GM18507 (cell line): ENCODE data around the gene PPP1R26.
"Not testable (repeated sequence)": the region's sequence is repeated elsewhere in the genome, so short reads cannot be mapped to it uniquely, and the experiment has no call there.

Experiments
- DNase-seq: peaks from one replicate; pipeline ENCODE4 v3.0.0; 2011; ENCODE audit warnings: low read depth; ENCODE audit not compliant: insufficient read length; ENCODE audit errors: extremely low spot score
- FAIRE-seq: peaks from 2 replicates; lab custom pipeline; 2011; peaks lifted over from hg19 to GRCh38; lab: Jason Lieb, UNC

The PPP1R26 gene

DNA sequence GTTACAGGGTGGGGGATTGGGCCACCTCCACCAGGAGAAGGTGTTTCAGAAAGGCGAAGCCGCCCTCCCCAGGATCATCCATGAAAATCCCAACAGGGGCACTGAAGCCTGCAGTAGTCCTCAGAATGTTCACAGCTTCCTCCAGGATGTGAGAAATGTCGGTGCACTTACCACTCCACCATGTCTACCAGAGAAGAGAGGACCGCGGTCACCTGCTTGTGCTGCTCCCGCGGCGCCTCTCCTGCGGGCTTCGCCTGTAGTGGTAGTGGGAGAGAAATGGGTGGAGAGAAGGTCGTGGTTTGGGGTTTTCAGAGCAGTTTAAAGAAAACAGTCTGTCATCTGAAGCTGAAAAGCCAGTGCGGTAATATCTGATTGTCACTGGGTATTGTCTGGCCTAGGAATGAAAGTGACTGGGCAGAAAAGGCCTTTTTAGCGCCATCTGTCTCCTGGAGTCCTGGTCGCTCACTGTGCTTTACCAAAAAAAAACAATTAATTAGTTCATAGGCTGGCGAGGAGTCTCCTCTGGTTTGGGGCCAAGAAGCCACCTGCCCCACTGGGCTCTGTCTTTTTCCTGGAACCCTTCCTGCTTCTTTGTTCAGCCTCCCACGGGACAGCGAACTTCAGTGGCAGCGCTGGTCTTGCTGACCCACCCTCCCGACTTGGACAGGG is 23.0 kb upstream of the PPP1R26 start:
- DNase-seq (no peak), FAIRE-seq (no peak)

DNA sequence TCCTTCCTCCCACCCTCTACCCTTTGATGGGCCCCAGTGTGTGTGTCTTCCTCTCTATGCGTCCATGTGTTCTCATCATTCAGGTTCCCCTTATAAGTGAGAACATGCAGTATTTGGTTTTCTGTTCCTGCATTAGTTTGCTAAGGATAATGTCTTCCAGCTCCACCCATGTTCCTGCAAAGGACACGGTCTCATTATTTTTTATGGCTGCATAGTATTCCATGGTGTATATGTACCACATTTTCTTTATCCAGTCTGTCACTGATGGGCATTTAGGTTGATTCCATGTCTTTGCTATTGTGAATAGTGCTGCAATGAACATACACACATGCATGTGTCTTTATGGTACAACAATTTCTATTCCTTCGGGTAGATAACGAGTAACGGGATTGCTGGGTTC is 21.1 kb upstream of the PPP1R26 start:
- FAIRE-seq, DNase-seq: not testable (repeated sequence)

DNA sequence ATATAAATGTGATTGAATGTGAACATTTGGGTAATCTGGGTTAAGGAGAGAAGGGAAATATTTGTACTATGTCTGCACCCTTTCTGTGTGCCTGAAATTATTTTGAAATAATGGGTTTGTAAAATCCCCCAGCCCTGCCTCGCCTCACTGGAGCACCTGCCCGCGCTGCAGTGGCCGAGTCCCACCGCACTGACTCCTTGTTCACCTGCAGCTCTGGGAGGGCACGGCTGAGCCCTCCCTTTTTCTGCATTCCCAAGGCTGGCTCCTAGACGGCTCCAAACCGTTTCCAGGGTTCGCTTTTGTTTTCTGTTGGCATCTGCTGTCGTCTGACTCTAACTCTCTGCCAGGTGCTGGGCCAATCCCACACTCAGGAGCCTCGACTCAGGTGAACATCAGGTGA is 17.6 kb upstream of the PPP1R26 start:
- DNase-seq (no peak), FAIRE-seq (no peak)

DNA sequence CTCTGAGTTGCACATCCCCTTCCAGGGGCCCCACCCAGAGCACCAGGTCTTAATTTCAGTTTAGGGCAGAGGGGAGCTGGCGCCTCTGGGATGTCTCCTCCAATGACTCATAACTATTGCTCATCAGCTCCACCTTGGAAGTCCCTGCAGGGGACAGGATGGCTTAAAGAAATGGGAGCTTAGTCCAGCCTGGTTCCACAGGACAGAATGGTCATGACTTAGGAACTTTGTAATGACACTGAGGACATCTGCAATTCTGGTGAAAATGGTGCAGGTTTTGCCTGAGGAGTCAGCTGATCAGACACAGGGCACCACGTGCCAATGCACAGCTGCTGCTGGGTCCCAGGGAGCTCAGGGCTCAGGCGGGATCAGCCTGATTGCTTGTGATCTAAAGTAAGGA is 16.4 kb upstream of the PPP1R26 start:
- DNase-seq (no peak), FAIRE-seq (no peak)

DNA sequence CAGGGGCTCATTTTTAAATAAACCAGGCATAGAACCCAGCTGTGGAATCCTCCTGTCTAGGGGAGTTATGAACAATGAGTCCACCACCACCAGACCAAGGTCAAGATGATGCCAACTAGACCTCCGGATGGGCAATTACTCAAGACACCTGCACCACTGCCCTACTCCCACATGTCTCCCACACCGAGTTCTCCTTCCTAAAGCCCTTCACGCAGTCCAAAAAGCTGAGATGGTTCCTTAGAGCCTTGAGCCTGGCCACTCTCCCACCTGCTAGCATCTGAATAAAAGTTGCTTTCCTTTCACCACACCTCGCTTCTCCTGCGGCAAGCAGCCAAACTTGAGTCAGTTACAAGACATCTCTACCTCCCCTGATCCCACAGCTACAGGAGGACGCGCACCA is 15.4 kb upstream of the PPP1R26 start:
- no peak for DNase-seq
- no peak for FAIRE-seq

DNA sequence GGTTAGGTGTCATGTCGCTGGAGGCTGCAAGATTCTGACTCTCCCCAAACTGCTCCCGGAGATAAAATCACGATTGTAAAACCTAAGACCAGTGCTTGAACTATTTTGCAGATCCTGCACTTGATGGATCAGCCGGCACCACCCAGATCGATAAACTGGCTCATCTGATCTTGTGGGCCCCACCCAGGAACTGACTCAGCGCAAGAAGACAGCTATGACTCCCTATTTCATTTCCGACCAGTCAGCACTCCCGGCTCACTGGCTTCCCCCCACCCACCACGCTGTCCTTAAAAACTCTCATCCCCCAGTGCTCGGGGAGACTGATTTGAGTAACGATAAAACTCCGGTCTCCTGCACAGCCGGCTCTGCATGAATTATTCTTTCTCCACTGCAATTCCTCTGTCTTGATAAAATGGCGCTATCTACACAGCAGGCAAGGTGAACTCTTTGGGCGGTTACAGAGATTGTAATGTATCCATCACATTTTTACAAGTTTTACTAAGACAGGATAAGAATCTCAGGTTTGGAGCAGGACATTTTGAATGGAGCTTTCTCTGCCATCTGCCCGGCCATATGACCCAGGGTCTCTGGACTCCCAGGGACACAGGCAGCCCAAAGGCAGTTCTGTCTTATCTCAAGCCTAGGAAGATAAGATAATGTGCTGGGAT is 10.6 kb upstream of the PPP1R26 start:
- DNase-seq = no peak
- FAIRE-seq = no peak

DNA sequence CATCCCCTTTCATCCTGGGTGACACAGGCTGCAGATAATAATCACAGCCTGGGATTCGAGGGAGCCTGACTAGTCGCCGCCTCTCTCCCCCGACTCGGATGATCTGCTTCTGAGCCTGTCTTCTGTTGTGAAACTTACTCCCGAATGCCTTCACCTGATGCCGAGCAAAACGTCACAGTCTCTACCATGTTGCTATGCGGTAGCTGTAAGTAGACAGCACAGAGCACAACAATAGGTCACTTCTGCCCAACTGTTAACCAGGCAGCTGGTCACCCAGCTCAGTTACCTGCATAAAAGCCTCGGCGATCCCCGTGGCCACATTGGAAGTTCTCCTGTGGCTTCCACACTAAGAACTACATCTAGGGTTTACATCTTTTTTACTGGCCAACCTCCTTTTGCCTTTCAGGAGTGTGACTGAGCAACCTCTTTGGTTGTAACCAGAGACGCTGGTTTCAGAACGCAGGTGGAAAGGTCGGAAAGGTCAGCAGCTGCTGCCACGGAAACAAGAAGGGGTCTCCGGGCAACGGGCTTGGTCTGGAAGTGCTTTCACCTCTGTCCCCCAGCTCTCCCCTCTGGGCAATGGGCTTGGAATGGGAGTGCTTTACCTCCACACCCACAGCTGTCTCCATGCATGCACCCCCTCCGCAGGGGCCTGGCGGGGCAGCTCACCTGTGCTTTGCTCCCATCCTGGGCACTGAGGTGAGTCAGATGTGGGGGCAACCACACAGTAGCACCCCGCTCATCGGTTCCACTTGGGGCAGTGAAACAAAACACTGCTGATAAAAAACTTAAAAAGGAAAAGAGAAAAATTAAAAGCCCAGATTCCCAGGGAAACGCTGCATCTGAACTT is 7.6 kb upstream of the PPP1R26 start:
- FAIRE-seq (no peak), DNase-seq (no peak)

DNA sequence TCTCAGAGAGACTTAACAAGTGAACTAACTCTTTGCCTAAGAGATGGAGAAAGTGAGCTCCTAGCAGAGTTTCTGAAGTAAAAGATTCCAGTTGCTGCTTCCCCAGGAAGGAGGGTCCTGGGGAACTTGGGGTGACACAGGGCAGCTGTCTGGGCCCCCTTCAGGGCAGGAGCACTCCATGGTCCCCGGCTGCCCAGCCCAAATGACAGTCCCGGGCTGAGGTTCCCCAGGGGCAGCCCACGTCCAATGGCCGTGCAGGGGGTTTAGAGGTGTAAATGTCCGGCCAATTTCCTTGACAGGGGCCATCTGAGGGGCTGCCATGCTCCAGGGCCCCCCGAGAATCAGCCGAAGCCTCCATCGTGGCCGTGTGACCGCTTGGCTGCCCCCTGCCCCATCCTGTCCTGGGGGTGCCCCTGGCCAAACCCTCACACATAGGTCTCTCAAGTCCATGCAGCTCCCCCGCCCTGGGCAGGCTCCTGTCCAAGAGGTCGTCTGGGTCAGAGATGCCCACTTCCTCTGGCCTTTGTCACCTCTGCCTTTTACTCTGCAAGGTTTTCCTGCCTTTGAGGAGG is 5.5 kb upstream of the PPP1R26 start:
- FAIRE-seq = no peak
- DNase-seq = no peak

DNA sequence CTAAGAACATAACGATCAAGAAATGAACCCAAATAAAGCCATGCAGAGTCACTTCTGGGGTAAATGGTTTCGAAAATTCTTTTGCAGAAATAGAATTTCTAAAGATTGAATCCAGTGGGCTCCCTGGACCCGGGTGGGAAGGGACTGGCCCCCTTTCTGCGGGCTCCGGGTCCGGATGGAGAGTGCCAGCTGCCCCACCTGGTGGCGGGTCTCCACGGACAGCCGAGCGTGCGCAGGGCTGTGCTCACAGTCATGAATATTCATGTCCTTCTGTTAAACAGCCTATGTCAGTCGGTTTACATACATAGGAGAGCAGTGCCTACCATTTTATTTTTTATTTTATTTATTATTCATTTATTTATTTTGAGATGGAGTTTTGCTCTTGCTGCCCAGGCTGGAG is 4.7 kb upstream of the PPP1R26 start:
- no peak for FAIRE-seq
- DNase-seq = no peak

DNA sequence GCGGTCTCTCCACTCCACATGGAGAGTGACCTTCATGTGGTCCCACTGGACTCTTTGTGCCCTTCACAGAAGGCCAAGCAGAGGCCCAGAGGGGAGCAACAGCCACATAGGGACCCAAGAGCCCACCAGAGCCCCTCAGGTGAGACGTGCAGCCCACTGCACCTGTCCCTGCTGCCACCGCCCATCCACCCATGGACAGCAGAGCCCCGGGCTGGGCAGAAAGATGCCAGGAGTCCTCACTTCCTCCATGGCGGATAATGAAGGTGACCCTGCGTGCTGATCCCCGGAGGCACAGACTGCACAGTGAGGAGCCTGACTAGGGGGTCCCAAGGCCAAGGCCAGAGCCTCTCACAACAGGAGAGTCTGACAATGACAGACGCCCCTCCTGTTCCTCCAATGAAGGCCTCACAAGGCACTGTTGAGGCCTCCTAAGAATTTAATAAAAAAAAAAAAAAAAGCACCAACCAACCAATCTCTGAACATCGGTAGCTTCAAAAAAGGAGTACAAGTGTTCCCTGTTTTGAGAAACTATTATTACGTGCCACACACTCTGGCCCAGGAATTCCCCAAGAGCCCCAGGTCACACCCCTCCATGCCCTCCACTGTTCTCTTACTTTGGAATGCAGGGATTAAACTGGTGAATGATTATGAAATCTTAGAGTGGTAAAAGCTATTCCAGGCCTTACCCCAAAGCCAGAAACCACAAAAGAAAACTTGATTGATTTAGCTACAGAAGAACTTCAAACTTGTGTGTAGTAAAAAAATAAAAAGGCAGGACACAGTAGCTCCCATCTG is 2.8 kb upstream of the PPP1R26 start:
- FAIRE-seq (no peak), DNase-seq (no peak)

DNA sequence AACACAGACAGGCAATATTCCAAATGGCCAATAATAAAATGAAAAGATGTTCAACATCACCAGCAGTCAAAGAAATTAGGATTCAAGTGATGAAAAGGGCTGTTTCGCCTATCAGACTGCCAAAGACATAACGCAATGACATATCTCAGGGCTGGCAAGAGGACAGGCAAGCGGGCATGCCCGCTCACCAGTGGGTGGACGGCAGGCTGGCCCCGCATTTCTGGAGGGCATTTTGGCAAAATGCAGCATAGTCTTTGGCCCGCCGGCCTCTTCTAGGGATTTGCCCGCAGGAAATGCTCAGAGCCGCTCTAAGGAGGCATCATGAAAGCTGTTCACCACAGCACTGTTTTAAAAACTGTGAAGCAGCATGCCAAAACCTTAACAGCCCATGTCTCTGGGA is 1.4 kb upstream of the PPP1R26 start:
- FAIRE-seq = no peak
- no peak for DNase-seq

DNA sequence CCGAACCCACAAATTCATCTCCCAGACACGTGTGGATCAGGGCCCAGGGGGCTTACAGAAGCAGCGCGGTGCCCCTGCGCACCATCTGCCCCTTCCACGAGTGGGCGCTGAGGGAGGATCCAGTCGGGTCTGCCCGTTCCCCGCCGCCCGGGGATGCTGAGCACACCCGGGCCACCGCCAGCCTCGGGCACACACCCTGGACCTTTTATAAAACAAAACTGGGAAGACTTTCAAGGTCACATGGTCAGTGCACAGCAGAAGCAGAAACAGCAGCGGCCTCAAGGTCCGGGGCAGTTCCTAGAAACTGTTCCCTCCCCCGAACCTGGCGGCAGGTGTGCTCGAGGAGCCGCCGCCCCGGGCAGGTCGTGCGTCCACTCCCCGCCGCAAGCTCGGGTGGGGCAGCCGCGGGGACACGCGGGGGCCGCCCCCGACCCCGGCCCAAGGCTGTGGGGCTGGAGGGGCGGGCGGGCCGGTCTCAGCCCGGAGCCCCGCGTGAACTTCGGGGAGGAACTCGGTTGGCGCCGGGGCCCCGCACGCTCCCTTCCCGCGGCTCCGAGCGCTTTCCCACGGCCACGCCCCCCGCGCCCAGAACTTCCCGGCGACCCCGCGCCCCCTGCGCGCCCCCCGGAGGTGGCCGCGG is 633 bp upstream of the PPP1R26 start:
- no peak for FAIRE-seq

DNA sequence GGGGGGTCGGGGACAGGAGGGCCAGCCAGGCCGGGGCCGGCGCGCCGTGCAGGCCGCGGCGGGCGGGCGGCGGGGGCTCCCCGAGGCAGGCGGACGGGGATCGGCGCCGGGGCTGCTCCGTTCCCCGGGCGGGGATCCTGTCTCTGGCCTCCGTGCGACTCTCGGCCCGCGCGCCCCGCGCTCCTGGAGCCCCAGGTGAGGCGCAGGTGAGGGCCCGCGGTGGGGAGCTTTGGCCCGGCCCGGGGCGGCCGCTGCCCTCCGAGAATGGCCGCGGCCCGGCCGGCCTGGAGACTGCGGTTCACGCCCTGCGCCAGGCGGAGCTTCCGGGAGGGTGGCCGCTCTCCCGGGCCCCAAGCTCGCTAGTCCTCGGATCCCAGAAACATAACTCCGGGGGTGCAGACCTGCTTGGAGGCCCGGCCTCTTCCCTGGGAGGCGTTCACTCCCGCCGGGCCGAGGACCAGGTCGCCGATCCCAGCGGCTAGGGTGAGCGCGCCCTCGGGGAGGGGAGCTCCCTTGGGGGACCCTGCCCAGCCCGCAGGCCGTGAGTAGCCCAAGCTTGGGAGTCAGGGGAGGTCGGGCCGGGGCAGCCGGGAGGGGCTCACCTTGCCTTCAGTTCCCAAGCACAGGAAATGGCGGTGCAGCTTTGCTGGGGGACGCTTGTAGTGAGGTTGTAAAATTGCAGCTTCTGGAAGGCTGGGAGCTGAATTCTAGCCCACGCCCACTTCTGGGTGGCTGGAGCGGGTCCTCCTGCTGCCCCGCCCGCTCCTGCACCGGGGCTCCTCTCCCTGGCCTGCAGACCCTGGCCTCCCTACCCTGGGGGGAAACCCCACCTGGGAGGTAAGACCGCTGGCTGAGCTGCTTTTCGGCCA is 723 bp downstream of the PPP1R26 start:
- DNase-seq (no peak), FAIRE-seq (peak; percentile 12)

More for the DNA sequence above, 633 bp upstream of the PPP1R26 start:
- no peak for DNase-seq

DNA sequence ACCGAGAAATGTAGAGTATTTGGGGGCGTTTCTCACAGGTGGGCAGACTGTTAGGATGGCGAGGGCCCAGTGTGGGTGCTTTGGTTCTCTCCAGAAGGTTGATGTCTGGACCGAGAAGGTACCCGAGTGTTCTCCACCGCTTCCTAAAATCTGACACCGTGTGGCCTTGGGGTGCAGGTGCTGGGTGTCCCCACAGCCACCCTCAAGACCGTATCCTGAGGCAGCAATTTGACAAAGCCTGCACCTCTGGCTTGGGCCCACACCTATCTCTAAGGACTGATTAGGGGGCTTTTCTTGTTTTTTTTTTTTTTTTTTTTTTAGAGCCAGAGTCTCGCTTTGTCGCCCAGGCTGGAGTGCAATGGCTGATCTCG is 1.3 kb downstream of the PPP1R26 start:
- FAIRE-seq = no peak
- DNase-seq = no peak

DNA sequence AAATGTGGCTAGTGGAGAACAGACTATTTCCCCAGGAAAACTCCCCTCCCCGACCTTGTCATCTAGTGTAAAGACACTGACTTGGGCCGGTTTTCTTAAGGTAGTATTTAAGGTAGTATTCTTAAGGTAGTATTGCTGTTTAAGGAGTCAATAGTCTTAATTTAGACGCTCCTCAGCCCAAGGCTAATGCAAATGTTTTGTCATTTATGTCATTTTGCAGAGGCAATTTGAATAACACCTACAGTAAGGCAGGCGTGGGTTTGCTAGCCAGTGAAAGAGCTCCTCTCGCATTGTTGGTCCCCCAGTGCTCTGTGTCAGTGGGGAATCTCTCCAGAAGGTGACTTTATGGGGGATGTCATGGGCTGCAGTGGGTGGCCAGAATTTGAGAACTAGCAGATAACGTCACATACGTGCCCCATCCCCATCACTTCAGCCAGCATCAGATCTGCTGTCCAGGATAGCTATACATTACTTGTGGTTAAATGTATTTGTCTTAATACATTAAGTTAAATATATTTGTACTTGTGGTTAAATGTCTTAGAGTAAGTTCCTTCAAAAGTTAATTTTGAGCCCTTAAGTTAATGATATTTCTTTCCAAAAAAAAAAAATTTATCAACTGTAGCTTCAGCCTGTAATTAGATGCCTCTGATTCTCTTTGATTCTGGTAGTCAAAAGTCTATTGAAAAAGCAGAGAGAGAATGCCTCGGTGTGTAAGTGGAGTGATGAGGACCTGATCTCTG is 2.6 kb downstream of the PPP1R26 start:
- FAIRE-seq (no peak), DNase-seq (no peak)

DNA sequence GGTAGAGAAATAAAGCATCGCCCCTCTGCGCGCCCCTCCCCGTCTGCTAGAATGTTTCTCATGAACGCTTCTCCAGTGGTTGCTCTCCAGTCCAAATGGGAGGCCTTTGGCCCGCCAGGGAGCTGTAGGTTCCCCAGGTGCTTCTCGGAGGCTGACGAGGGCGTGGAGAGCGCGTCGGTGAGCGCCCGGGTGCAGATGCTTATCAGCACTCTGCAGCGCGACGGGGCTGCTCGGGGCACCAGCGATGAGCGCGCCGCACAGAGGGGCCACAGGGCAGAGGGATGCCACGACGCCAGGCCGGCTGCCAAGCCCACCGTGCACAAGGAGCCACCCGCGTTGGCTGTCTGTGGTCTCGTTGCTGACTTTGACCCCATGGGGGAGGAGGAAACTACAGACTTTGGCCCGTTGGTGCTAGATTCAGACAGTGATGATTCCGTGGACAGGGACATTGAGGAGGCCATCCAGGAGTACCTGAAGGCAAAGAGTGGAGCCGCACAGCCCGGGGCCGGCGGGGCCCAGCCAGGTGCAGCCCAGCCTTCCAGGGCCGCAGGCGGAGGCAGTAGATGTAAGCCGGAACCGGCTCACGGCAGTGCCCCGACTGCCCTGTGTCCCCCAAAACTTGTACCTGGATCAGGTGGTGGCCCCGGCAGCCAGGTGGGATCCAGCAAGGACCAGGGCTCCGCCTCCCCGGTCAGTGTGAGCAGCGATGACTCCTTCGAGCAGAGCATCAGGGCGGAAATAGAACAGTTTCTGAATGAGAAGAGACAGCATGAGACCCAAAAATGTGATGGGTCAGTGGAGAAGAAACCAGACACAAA is 5.1 kb downstream of the PPP1R26 start:
- DNase-seq = no peak
- no peak for FAIRE-seq

DNA sequence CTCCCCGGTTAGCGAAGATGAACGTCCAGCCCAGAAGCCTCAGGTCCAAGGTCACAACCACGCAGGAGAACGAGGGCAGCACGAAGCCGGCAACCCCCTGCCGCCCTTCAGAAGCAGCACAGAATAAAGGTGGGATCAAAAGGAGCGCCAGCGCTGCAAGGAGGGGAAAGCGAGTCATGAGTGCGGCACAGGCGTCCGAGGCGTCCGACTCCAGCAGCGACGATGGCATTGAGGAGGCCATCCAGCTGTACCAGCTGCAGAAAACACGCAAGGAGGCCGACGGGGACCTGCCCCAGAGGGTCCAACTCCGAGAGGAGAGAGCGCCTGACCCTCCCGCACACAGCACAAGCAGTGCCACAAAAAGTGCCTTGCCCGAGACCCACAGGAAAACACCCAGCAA is 5.8 kb downstream of the PPP1R26 start:
- no peak for FAIRE-seq

More for the DNA sequence above, 5.8 kb downstream of the PPP1R26 start:
- DNase-seq = no peak
